Measurements from ENCODE around the gene DDC.

DNA sequence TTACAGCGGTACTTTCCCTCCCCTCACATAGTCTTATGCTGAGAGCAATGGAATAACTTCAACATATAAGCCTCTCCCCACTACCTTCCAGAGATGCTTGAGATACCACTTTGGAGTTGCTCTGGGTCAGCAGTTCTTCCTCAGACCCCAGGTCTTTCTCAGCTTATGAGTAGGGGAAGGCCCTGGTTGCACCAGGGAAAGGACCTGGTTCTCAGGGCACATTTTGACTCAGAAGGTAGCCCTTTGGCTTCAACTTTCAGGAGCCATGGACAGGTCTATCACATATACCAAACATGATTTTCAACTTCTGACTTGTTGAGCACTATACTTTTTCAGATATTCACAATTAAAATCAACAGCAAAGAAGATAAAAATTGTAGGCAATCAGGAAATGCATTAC lies 103.5 kb downstream of the DDC start:
- TF ChIP-seq, protein P1, sequence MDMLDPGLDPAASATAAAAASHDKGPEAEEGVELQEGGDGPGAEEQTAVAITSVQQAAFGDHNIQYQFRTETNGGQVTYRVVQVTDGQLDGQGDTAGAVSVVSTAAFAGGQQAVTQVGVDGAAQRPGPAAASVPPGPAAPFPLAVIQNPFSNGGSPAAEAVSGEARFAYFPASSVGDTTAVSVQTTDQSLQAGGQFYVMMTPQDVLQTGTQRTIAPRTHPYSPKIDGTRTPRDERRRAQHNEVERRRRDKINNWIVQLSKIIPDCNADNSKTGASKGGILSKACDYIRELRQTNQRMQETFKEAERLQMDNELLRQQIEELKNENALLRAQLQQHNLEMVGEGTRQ (IDR thresholded peaks at IDR 0.05) = no peak
- TF ChIP-seq POLR2AphosphoS2 (conservative IDR thresholded peaks at IDR 0.05; ENCODE audit: low read length) = no peak
- TF ChIP-seq, protein P2, sequence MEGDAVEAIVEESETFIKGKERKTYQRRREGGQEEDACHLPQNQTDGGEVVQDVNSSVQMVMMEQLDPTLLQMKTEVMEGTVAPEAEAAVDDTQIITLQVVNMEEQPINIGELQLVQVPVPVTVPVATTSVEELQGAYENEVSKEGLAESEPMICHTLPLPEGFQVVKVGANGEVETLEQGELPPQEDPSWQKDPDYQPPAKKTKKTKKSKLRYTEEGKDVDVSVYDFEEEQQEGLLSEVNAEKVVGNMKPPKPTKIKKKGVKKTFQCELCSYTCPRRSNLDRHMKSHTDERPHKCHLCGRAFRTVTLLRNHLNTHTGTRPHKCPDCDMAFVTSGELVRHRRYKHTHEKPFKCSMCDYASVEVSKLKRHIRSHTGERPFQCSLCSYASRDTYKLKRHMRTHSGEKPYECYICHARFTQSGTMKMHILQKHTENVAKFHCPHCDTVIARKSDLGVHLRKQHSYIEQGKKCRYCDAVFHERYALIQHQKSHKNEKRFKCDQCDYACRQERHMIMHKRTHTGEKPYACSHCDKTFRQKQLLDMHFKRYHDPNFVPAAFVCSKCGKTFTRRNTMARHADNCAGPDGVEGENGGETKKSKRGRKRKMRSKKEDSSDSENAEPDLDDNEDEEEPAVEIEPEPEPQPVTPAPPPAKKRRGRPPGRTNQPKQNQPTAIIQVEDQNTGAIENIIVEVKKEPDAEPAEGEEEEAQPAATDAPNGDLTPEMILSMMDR (IDR thresholded peaks at IDR 0.05) = no peak
- no peak for TF ChIP-seq RNF2 (IDR thresholded peaks at IDR 0.05; ENCODE audit: borderline replicate concordance, low read depth)
